K562 (cell line): ENCODE data around the gene PSMD8. TPM values are rescaled to one million over a fixed set of nuclear protein-coding genes. Genes with fewer than 3 reads are reported as not detected.

Experiments
- ARID1B ChIP-seq: fragments of 450-650 bp; IDR thresholded peaks from 2 replicates; pipeline ENCODE4 v1.6.1; 2016; ENCODE audit warnings: antibody characterized with exemption, mild to moderate bottlenecking, inconsistent platforms
- ATF4 ChIP-seq: fragments of 450-650 bp; formaldehyde crosslinking; IDR thresholded peaks from 2 replicates; pipeline ENCODE4 v1.4.0; 2022; ENCODE audit warnings: mild to moderate bottlenecking, moderate library complexity
- CGGBP1 ChIP-seq: fragments of 250-450 bp; sonication (Bioruptor Pico); IDR thresholded peaks from 2 replicates; pipeline ENCODE4 v1.9.0; 2021; ENCODE audit warnings: mild to moderate bottlenecking
- ELK3 ChIP-seq: fragments of 450-650 bp; formaldehyde crosslinking; IDR thresholded peaks from 2 replicates; pipeline ENCODE4 v1.4.0; 2020; ENCODE audit warnings: mild to moderate bottlenecking
- FOSL1 ChIP-seq: fragments of 200-800 bp; sonication (Bioruptor generic); conservative IDR thresholded peaks from 2 replicates; pipeline ENCODE4 v1.6.1; 2016; ENCODE audit warnings: missing genetic modification characterization, missing compliant biosample characterization
- HDAC8 ChIP-seq: fragments of 450-650 bp; IDR thresholded peaks from 2 replicates; pipeline ENCODE4 v1.6.1; 2016; ENCODE audit warnings: mild to moderate bottlenecking, missing genetic modification characterization, moderate library complexity, missing compliant biosample characterization
- HMG20A ChIP-seq: fragments of 450-650 bp; formaldehyde crosslinking; conservative IDR thresholded peaks from 2 replicates; pipeline ENCODE4 v1.4.0; 2020; ENCODE audit warnings: mild to moderate bottlenecking, mixed read lengths
- HMGXB4 ChIP-seq: sonication (generic); formaldehyde crosslinking; IDR thresholded peaks from 2 replicates; pipeline ENCODE4 v1.8.1; 2023; ENCODE audit warnings: mild to moderate bottlenecking, missing genetic modification reagents
- MAZ ChIP-seq, 2 experiments: fragments of 450-650 bp in 1 of 2; sonication (generic) in 1 of 2; formaldehyde crosslinking; IDR thresholded peaks in 1 of 2; conservative IDR thresholded peaks in 1 of 2; 2 replicates each; pipeline versions ENCODE4 v1.4.0 to v1.5.0; 2020; ENCODE audit warnings: mild to moderate bottlenecking in 1 of 2, missing genetic modification reagents in 1 of 2
- MEIS2 ChIP-seq: fragments of 450-650 bp; IDR thresholded peaks from 2 replicates; pipeline ENCODE4 v1.6.1; 2014; ENCODE audit warnings: mild to moderate bottlenecking; ENCODE audit not compliant: partially characterized antibody
- MTA3 ChIP-seq: fragments of 450-650 bp; formaldehyde crosslinking; IDR thresholded peaks from 2 replicates; pipeline ENCODE4 v1.6.1; 2017; ENCODE audit warnings: mild to moderate bottlenecking, borderline replicate concordance
- RERE ChIP-seq: sonication (generic); formaldehyde crosslinking; IDR thresholded peaks from 2 replicates; pipeline ENCODE4 v1.8.0; 2023; ENCODE audit warnings: missing genetic modification reagents, mild to moderate bottlenecking, borderline replicate concordance
- SIRT6 ChIP-seq: IDR thresholded peaks from one replicate; pipeline ENCODE4 v1.6.1; 2012; ENCODE audit warnings: low read depth, mild to moderate bottlenecking, control low read depth, inconsistent platforms, low read length, moderate library complexity
- SMARCA4 ChIP-seq: fragments of 450-650 bp; IDR thresholded peaks from 2 replicates; pipeline ENCODE4 v1.6.1; 2016
- TAF15 ChIP-seq: fragments of 200-400 bp; formaldehyde crosslinking; IDR thresholded peaks from 2 replicates; pipeline ENCODE4 v1.6.1; 2017; ENCODE audit warnings: mild to moderate bottlenecking, low read depth, low read length, moderate library complexity
- ZFP91 ChIP-seq: sonication (generic); formaldehyde crosslinking; IDR thresholded peaks from 2 replicates; pipeline ENCODE4 v1.8.0; 2022; ENCODE audit warnings: mild to moderate bottlenecking, missing genetic modification reagents
- ZNF324 ChIP-seq: fragments of 250-450 bp; sonication (Bioruptor Pico); IDR thresholded peaks from 2 replicates; pipeline ENCODE4 v1.4.0; 2020; ENCODE audit warnings: mild to moderate bottlenecking
- polyA plus RNA-seq, 8 experiments: library from polyadenylated mRNA; depleted of rRNA in 4 of 8; stranded (reverse) in 5 of 8; unstranded in 3 of 8; fragments of >200 nt; fragmentation: Nextera tagmentation in 2 of 8; fragmentation: Illumina TruSeq in 1 of 8; extraction: Ambion mirVana in 2 of 8; extraction: Trizol in 1 of 8; gene quantifications; 2 replicates each; pipeline versions ENCODE4 v1.2.1 to v1.2.3, GENCODE V29; 2011 to 2014; ENCODE audit warnings: inconsistent platforms in 1 of 8, missing spikeins in 1 of 8
- total RNA-seq, 7 experiments: library from RNA; depleted of rRNA in 6 of 7; stranded (reverse); fragments of >200 nt in 6 of 7; fragmentation: Illumina TruSeq in 2 of 7; extraction: Trizol in 2 of 7; gene quantifications; 2 replicates each; pipeline versions ENCODE4 v1.2.1 to v1.2.3, GENCODE V29; 2011 to 2021; ENCODE audit warnings: low replicate concordance in 1 of 7

PSMD8 gene
- total and polyA plus RNA-seq, 9 of the 15 experiments (the other 6 are each of a cell fraction or from before 2014, with no cell fraction given) = 130 to 583 (median 315) TPM

- TF ChIP-seq ATF4 (CRISPR knock-in tag) (no peak), HDAC8 (no peak), MEIS2 (peak; percentile 25), SIRT6 (no peak), SMARCA4 (peak; percentile 79), HMGXB4 (no peak), HMG20A (CRISPR knock-in tag) (no peak), ZFP91 (CRISPR knock-in tag) (no peak), ZNF324 (CRISPR knock-in tag) (no peak), ELK3 (CRISPR knock-in tag) (no peak), MTA3 (no peak), FOSL1 (peak; percentile 84), ARID1B (peak; percentile 72), MAZ (CRISPR knock-in tag; conservative IDR thresholded peaks at IDR 0.05 in 1 of 2, IDR thresholded peaks at IDR 0.05 in 1 of 2) (peak; percentile 18 to 77; a peak in 2 of 4 replicates), CGGBP1 (CRISPR knock-in tag) (no peak), TAF15 (no peak), RERE (CRISPR knock-in tag) (no peak)
Observed at GRCh38 chr19:38392707-38393308, 18.4 kb downstream of the PSMD8 start (continued).
